Measurements from ENCODE around the gene TMEM51.

TMEM51 gene

GRCh38 chr1:15231714-15232201 lies 78.2 kb downstream of the TMEM51 start:
- no peaks in the 10 kb centered on the region for H3K36me3 ChIP-seq (ENCODE audit: control insufficient read depth, low read length)
- no peak overlapping the region for H3K4me3 ChIP-seq (ENCODE audit: low read length)
- no peaks in the 10 kb centered on the region; the same call in 1 of the 2 replicates for H3K27me3 ChIP-seq (ENCODE audit: control insufficient read depth, low read length)
- TF ChIP-seq EZH2phosphoT487 (IDR thresholded peaks at IDR 0.05; ENCODE audit: borderline replicate concordance, low read length) (no peak), CTCF (IDR thresholded peaks at IDR 0.05; ENCODE audit: low read depth, low read length, poor library complexity, severe bottlenecking) (no peak)
- H3K9me2 ChIP-seq (replicated peaks; ENCODE audit: control insufficient read depth, low read length) = no peaks in the 10 kb centered on the region
- H3K4me1 ChIP-seq (ENCODE audit: control insufficient read depth, low read length) = no peaks in the 10 kb centered on the region
- no peaks in the 10 kb centered on the region for H3K9me3 ChIP-seq (ENCODE audit: control insufficient read depth, insufficient read depth, low read length)
- H3K27ac ChIP-seq (ENCODE audit: low read depth, low read length) = no peak overlapping the region
- H3K79me2 ChIP-seq (ENCODE audit: control insufficient read depth, low read length) = no peaks in the 10 kb centered on the region
- H3F3A ChIP-seq (ENCODE audit: control insufficient read depth, insufficient read depth) = no peaks in the 10 kb centered on the region
- no peaks in the 10 kb centered on the region for H4K20me1 ChIP-seq (ENCODE audit: control insufficient read depth, insufficient read depth, low read depth, low read length)
- H3K4me2 ChIP-seq (ENCODE audit: low read length) = no peak overlapping the region

GRCh38 chr1:15233689-15234088 lies 80.1 kb downstream of the TMEM51 start:
- no peaks in the 10 kb centered on the region for H3K9me2 ChIP-seq (replicated peaks; ENCODE audit: control insufficient read depth, low read length)
- H3K4me1 ChIP-seq (ENCODE audit: control insufficient read depth, low read length) = no peaks in the 10 kb centered on the region
- no peaks in the 10 kb centered on the region for H3K9me3 ChIP-seq (ENCODE audit: control insufficient read depth, insufficient read depth, low read length)
- no peaks in the 10 kb centered on the region for H3K79me2 ChIP-seq (ENCODE audit: control insufficient read depth, low read length)
- no peak overlapping the region for H3K4me3 ChIP-seq (ENCODE audit: low read length)
- no peaks in the 10 kb centered on the region; the same call in 1 of the 2 replicates for H3K27me3 ChIP-seq (ENCODE audit: control insufficient read depth, low read length)
- no peak overlapping the region for H3K4me2 ChIP-seq (ENCODE audit: low read length)
- H3K27ac ChIP-seq (ENCODE audit: low read depth, low read length) = no peak overlapping the region
- TF ChIP-seq EZH2phosphoT487 (IDR thresholded peaks at IDR 0.05; ENCODE audit: borderline replicate concordance, low read length) = no peak
- no peak for TF ChIP-seq CTCF (IDR thresholded peaks at IDR 0.05; ENCODE audit: low read depth, low read length, poor library complexity, severe bottlenecking)
- no peaks in the 10 kb centered on the region for H3F3A ChIP-seq (ENCODE audit: control insufficient read depth, insufficient read depth)
- no peaks in the 10 kb centered on the region for H4K20me1 ChIP-seq (ENCODE audit: control insufficient read depth, insufficient read depth, low read depth, low read length)
- H3K36me3 ChIP-seq (ENCODE audit: control insufficient read depth, low read length) = no peaks in the 10 kb centered on the region

DNA sequence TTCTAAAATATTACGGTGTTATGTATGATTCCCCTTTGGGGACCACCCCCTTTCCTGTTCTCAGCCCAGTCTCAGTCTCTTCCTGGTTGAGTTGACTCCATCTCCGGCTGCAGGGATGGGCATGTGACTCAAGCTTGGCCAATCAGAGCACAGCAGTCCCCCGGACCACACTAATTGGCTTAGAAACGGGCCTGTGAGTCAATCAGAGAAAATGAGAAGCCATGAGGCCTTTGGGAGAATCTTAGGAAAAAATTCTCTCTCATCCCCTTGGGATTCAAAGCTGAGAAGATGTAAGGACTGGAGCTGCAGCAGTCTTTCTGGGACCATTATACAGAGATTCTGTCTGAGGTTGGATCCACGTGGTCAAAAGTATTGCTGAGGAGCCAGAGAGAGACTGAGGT lies 82.8 kb downstream of the TMEM51 start:
- Histone ChIP-seq H3K4me1 (ENCODE audit: control insufficient read depth, low read length) (no peaks in the 10 kb centered on the region), H3K79me2 (ENCODE audit: control insufficient read depth, low read length) (no peaks in the 10 kb centered on the region), H3F3A (ENCODE audit: control insufficient read depth, insufficient read depth) (no peaks in the 10 kb centered on the region), H3K4me2 (ENCODE audit: low read length) (no peak overlapping the region), H4K20me1 (ENCODE audit: control insufficient read depth, insufficient read depth, low read depth, low read length) (no peaks in the 10 kb centered on the region), H3K9me3 (ENCODE audit: control insufficient read depth, insufficient read depth, low read length) (no peaks in the 10 kb centered on the region), H3K36me3 (ENCODE audit: control insufficient read depth, low read length) (no peaks in the 10 kb centered on the region), H3K4me3 (ENCODE audit: low read length) (no peak overlapping the region), H3K27me3 (ENCODE audit: control insufficient read depth, low read length) (peaks cover 5% of the 10 kb centered on the region; the same call in 1 of the 2 replicates), H3K27ac (ENCODE audit: low read depth, low read length) (no peak overlapping the region), H3K9me2 (replicated peaks; ENCODE audit: control insufficient read depth, low read length) (no peaks in the 10 kb centered on the region)
- TF ChIP-seq EZH2phosphoT487 (IDR thresholded peaks at IDR 0.05; ENCODE audit: borderline replicate concordance, low read length) = no peak

GRCh38 chr1:15236746-15237145 lies 83.2 kb downstream of the TMEM51 start:
- Histone ChIP-seq H3K9me3 (ENCODE audit: control insufficient read depth, insufficient read depth, low read length) (no peaks in the 10 kb centered on the region), H3K9me2 (replicated peaks; ENCODE audit: control insufficient read depth, low read length) (no peaks in the 10 kb centered on the region)

More at GRCh38 chr1:15236746-15237145, 83.2 kb downstream of the TMEM51 start:
- Histone ChIP-seq H3K27ac (ENCODE audit: low read depth, low read length) (no peak overlapping the region), H3K36me3 (ENCODE audit: control insufficient read depth, low read length) (no peaks in the 10 kb centered on the region), H3K4me2 (ENCODE audit: low read length) (no peak overlapping the region), H3F3A (ENCODE audit: control insufficient read depth, insufficient read depth) (no peaks in the 10 kb centered on the region), H3K4me3 (ENCODE audit: low read length) (no peak overlapping the region), H4K20me1 (ENCODE audit: control insufficient read depth, insufficient read depth, low read depth, low read length) (no peaks in the 10 kb centered on the region), H3K4me1 (ENCODE audit: control insufficient read depth, low read length) (no peaks in the 10 kb centered on the region), H3K27me3 (ENCODE audit: control insufficient read depth, low read length) (peaks cover 5% of the 10 kb centered on the region; the same call in 1 of the 2 replicates), H3K79me2 (ENCODE audit: control insufficient read depth, low read length) (no peaks in the 10 kb centered on the region)
- TF ChIP-seq CTCF (IDR thresholded peaks at IDR 0.05; ENCODE audit: low read depth, low read length, poor library complexity, severe bottlenecking) (no peak), EZH2phosphoT487 (IDR thresholded peaks at IDR 0.05; ENCODE audit: borderline replicate concordance, low read length) (no peak)

Data from DOHH2 (cell line).